GM21825 (cell line): ENCODE measurements around the gene ACSF2.

Experiments used
- ATAC-seq: cut with Tn5 transposase; IDR thresholded peaks from one replicate; pipeline ENCODE4 v1.9.1; 2021; ENCODE audit warnings: mild to moderate bottlenecking, moderate library complexity; ENCODE audit not compliant: unreplicated experiment

Gene ACSF2

GRCh38 chr17:50495918-50496317, 69.9 kb downstream of the ACSF2 start:
- no peak for ATAC-seq

- no peak for ATAC-seq
Measured at GRCh38 chr17:50498021-50498874, 72.2 kb downstream of the ACSF2 start.

- ATAC-seq: no peak
Measured at GRCh38 chr17:50499270-50499669, 73.3 kb downstream of the ACSF2 start.

- no peak for ATAC-seq
Measured at GRCh38 chr17:50499721-50500120, 73.7 kb downstream of the ACSF2 start.

- ATAC-seq: no peak
Measured at GRCh38 chr17:50501054-50501453, 75.0 kb downstream of the ACSF2 start.

GRCh38 chr17:50502301-50502990, 76.4 kb downstream of the ACSF2 start:
- ATAC-seq: no peak

- no peak for ATAC-seq
Measured at GRCh38 chr17:50505591-50506130, 79.6 kb downstream of the ACSF2 start.

- ATAC-seq: no peak
Measured at GRCh38 chr17:50506298-50506697, 80.3 kb downstream of the ACSF2 start.

- ATAC-seq: no peak
Measured at GRCh38 chr17:50507871-50508572, 82.0 kb downstream of the ACSF2 start, which contains the start of gene MYCBPAP. Gene MYCBPAP (plus strand): TSS chr17:50508439. CDS start chr17:50508675, 236 bp downstream.

- ATAC-seq: no peak
Measured at GRCh38 chr17:50508573-50509460, 82.8 kb downstream of the ACSF2 start.

GRCh38 chr17:50511058-50511457, 85.0 kb downstream of the ACSF2 start:
- ATAC-seq: peak; percentile 83

- ATAC-seq: no peak
Measured at GRCh38 chr17:50513495-50513894, 87.5 kb downstream of the ACSF2 start.

- ATAC-seq: no peak
Measured at GRCh38 chr17:50514388-50514787, 88.4 kb downstream of the ACSF2 start.

GRCh38 chr17:50514936-50515702, 89.1 kb downstream of the ACSF2 start:
- no peak for ATAC-seq

GRCh38 chr17:50517011-50517410, 91.0 kb downstream of the ACSF2 start:
- no peak for ATAC-seq

- no peak for ATAC-seq
Measured at GRCh38 chr17:50517504-50518383, 91.7 kb downstream of the ACSF2 start.

- ATAC-seq: no peak
Measured at GRCh38 chr17:50518384-50519023, 92.5 kb downstream of the ACSF2 start.
